H9 (cell line): ENCODE results near the gene ERGIC3. TPM values are rescaled to one million over a fixed set of nuclear protein-coding genes. Genes with fewer than 3 reads are reported as not detected.

ENCODE experiments used
- DNase-seq: peaks from one replicate; pipeline ENCODE4 v3.0.0-alpha.2; 2017
- H2AFZ ChIP-seq: one replicate; pipeline ENCODE4 v1.6.1; 2013; ENCODE audit warnings: mild to moderate bottlenecking, low read length, control low read depth, moderate library complexity
- H2AK5ac ChIP-seq: 2 replicates; pipeline ENCODE4 v1.6.1; 2013; ENCODE audit warnings: low read length, control low read depth, mixed read lengths; ENCODE audit not compliant: insufficient read length
- H2BK120ac ChIP-seq: one replicate; pipeline ENCODE4 v1.6.1; 2013; ENCODE audit warnings: low read depth, mild to moderate bottlenecking, low read length, control low read depth, inconsistent platforms; ENCODE audit not compliant: poor library complexity, severe bottlenecking
- H2BK12ac ChIP-seq: 2 replicates; pipeline ENCODE4 v1.6.1; 2013; ENCODE audit warnings: low read length, control low read depth, mixed read lengths, low read depth; ENCODE audit not compliant: insufficient read length
- H2BK15ac ChIP-seq: 2 replicates; pipeline ENCODE4 v1.6.1; 2013; ENCODE audit warnings: low read depth, low read length, control low read depth
- H2BK20ac ChIP-seq: one replicate; pipeline ENCODE4 v1.6.1; 2013; ENCODE audit warnings: low read depth, mild to moderate bottlenecking, low read length, control low read depth, inconsistent platforms; ENCODE audit not compliant: poor library complexity, severe bottlenecking
- H2BK5ac ChIP-seq: 2 replicates; pipeline ENCODE4 v1.6.1; 2013; ENCODE audit warnings: low read length, control low read depth, mixed read lengths; ENCODE audit not compliant: insufficient read length
- H3K14ac ChIP-seq: 2 replicates; pipeline ENCODE4 v1.6.1; 2013; ENCODE audit warnings: low read length, control low read depth; ENCODE audit not compliant: insufficient read depth
- H3K18ac ChIP-seq: 2 replicates; pipeline ENCODE4 v1.6.1; 2013; ENCODE audit warnings: low read depth, mild to moderate bottlenecking, mixed read lengths, low read length, control low read depth; ENCODE audit not compliant: insufficient read length
- H3K23ac ChIP-seq: 2 replicates; pipeline ENCODE4 v1.6.1; 2013; ENCODE audit warnings: low read length, control low read depth, mixed read lengths, low read depth; ENCODE audit not compliant: insufficient read length
- H3K23me2 ChIP-seq: 2 replicates; pipeline ENCODE4 v1.6.1; 2013; ENCODE audit warnings: low read depth, mild to moderate bottlenecking, mixed read lengths, low read length, control low read depth; ENCODE audit not compliant: insufficient read length, poor library complexity, severe bottlenecking
- H3K27ac ChIP-seq: 2 replicates; pipeline ENCODE4 v1.5.1; 2013; ENCODE audit warnings: low read length, control low read depth, mixed read lengths, low read depth; ENCODE audit not compliant: insufficient read length
- H3K27me3 ChIP-seq: 2 replicates; pipeline ENCODE4 v1.6.1; 2013; ENCODE audit warnings: low read length, control low read depth, inconsistent platforms; ENCODE audit not compliant: insufficient read depth
- H3K4ac ChIP-seq: 2 replicates; pipeline ENCODE4 v1.6.1; 2013; ENCODE audit warnings: low read depth, mild to moderate bottlenecking, control low read depth, inconsistent platforms, low read length, moderate library complexity
- H3K4me1 ChIP-seq: 2 replicates; pipeline ENCODE4 v1.6.1; 2013; ENCODE audit warnings: low read length, control low read depth, inconsistent platforms; ENCODE audit not compliant: insufficient read depth
- H3K4me2 ChIP-seq: 2 replicates; pipeline ENCODE4 v1.6.1; 2013; ENCODE audit warnings: low read length, control low read depth, mixed read lengths; ENCODE audit not compliant: insufficient read length, insufficient read depth
- H3K56ac ChIP-seq: 2 replicates; pipeline ENCODE4 v1.6.1; 2013; ENCODE audit warnings: low read depth, mild to moderate bottlenecking, mixed read lengths, low read length, control low read depth; ENCODE audit not compliant: insufficient read length
- H3K79me1 ChIP-seq: 2 replicates; pipeline ENCODE4 v1.6.1; 2013; ENCODE audit warnings: low read depth, mild to moderate bottlenecking, moderate library complexity, low read length, control low read depth, inconsistent platforms; ENCODE audit not compliant: insufficient read depth, poor library complexity, severe bottlenecking
- H3K79me2 ChIP-seq: 2 replicates; pipeline ENCODE4 v1.6.1; 2013; ENCODE audit warnings: low read length, control low read depth, inconsistent platforms; ENCODE audit not compliant: insufficient read depth
- H3K9ac ChIP-seq: 2 replicates; pipeline ENCODE4 v1.6.1; 2013; ENCODE audit warnings: low read length, control low read depth, mixed read lengths; ENCODE audit not compliant: insufficient read length; ENCODE audit errors: extremely low read depth
- H3K9me3 ChIP-seq: one replicate; pipeline ENCODE4 v1.6.1; 2013; ENCODE audit warnings: low read depth, low read length, inconsistent platforms; ENCODE audit not compliant: control insufficient read depth
- H3T11ph ChIP-seq: one replicate; pipeline ENCODE4 v1.6.1; 2013; ENCODE audit warnings: mild to moderate bottlenecking, low read length, control low read depth, inconsistent platforms
- H4K20me1 ChIP-seq: one replicate; pipeline ENCODE4 v1.6.1; 2013; ENCODE audit not compliant: control insufficient read depth, insufficient read length, insufficient read depth
- H4K5ac ChIP-seq: 2 replicates; pipeline ENCODE4 v1.6.1; 2013; ENCODE audit warnings: low read depth, mild to moderate bottlenecking, mixed read lengths, low read length, control low read depth; ENCODE audit not compliant: insufficient read length
- H4K8ac ChIP-seq: replicated peaks from 2 replicates; pipeline ENCODE4 v1.6.1; 2013; ENCODE audit warnings: low read length, control low read depth, mixed read lengths, low read depth; ENCODE audit not compliant: insufficient read length
- H4K91ac ChIP-seq: 2 replicates; pipeline ENCODE4 v1.6.1; 2013; ENCODE audit warnings: low read depth, mild to moderate bottlenecking, moderate library complexity, mixed read lengths, low read length, control low read depth; ENCODE audit not compliant: insufficient read length
- H3K27ac Mint-ChIP-seq, 3 experiments: 2 replicates in 2 of 3; 3 replicates in 1 of 3; pipeline ENCODE4 v1.8.0; 2020 to 2021; ENCODE audit warnings: mixed read lengths in 3 of 3, mild to moderate bottlenecking in 1 of 3, moderate library complexity in 1 of 3
- H3K27me3 Mint-ChIP-seq: 2 replicates; pipeline ENCODE4 v1.8.0; 2021; ENCODE audit warnings: low read depth, mild to moderate bottlenecking, moderate library complexity, mixed read lengths
- H3K36me3 Mint-ChIP-seq, 3 experiments: 2 replicates in 2 of 3; 3 replicates in 1 of 3; pipeline ENCODE4 v1.8.0; 2020 to 2021; ENCODE audit warnings: low read depth in 3 of 3, mixed read lengths in 3 of 3; ENCODE audit not compliant: insufficient read depth in 1 of 3
- H3K4me1 Mint-ChIP-seq, 2 experiments: 2 replicates each; pipeline ENCODE4 v1.8.0; 2020; ENCODE audit warnings: mixed read lengths in 2 of 2
- H3K4me3 Mint-ChIP-seq, 2 experiments: 2 replicates in 1 of 2; 3 replicates in 1 of 2; pipeline ENCODE4 v1.8.0; 2020 to 2021; ENCODE audit warnings: mild to moderate bottlenecking in 2 of 2, mixed read lengths in 2 of 2, moderate library complexity in 1 of 2
- H3K9me3 Mint-ChIP-seq, 2 experiments: 2 replicates in 1 of 2; 3 replicates in 1 of 2; pipeline ENCODE4 v1.8.0; 2020; ENCODE audit warnings: mild to moderate bottlenecking in 2 of 2, mixed read lengths in 2 of 2, moderate library complexity in 1 of 2
- WGBS: extraction: QIAGEN DNeasy Blood & Tissue Kit; methylation state at CpG from one replicate; pipeline ENCODE4 v1.1.7; 2013; ENCODE audit warnings: missing lambda C conversion rate, low lambda C conversion rate, mixed read lengths; ENCODE audit not compliant: insufficient read length; ENCODE audit errors: extremely low coverage; 5-methylcytosine and 5-hydroxymethylcytosine counted together
- total RNA-seq: library from RNA; stranded (reverse); gene quantifications from 2 replicates; pipeline ENCODE4 v1.2.1, GENCODE V29; 2021
- TF ChIP-seq, protein P1 (sequence below): fragments of 200-600 bp; sonication (generic); conservative IDR thresholded peaks from 3 replicates; pipeline ENCODE4 v1.8.0; 2021; ENCODE audit warnings: antibody characterized with exemption, mild to moderate bottlenecking

ERGIC3 gene
- total RNA-seq, 1 experiment from 2014 or later: 188 TPM

DNA sequence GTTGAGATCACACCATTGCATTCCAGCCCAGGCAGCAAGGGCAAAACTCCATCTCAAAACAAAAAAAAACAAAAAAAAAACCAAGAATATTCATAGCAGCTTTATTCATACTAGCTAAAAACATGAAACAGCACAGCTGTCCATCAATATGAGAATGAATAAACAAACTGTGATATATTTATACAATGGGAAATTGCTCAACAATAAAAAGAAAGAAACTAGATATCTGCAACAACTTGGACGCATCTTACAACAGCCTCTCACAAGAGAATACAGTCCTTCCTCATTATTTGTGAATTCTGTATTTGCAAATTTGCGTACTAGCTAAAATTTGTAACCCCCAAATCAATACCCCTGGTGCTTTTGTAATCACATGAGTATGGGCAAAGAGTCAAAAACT is 45.6 kb downstream of the ERGIC3 start:
- H2BK12ac ChIP-seq: no peak overlapping the region
- H3K4me1 ChIP-seq: no peaks in the 10 kb centered on the region
- no peak overlapping the region for H3K4ac ChIP-seq
- no peak overlapping the region for H4K8ac ChIP-seq
- H4K5ac ChIP-seq: no peak overlapping the region
- H3K4me2 ChIP-seq: no peak overlapping the region
- no peak overlapping the region for H3K18ac ChIP-seq
- H3K27me3 ChIP-seq: no peaks in the 10 kb centered on the region
- H4K91ac ChIP-seq: no peak overlapping the region
- DNase-seq: no peak
- no peaks in the 10 kb centered on the region for H3K9me3 ChIP-seq
- no peaks in the 10 kb centered on the region for H3K79me2 ChIP-seq
- no peak overlapping the region for H3T11ph ChIP-seq
- H2BK15ac ChIP-seq: no peak overlapping the region
- no CpG with 5 or more reads among the region's 2 CpGs for WGBS
- TF ChIP-seq, protein P1, sequence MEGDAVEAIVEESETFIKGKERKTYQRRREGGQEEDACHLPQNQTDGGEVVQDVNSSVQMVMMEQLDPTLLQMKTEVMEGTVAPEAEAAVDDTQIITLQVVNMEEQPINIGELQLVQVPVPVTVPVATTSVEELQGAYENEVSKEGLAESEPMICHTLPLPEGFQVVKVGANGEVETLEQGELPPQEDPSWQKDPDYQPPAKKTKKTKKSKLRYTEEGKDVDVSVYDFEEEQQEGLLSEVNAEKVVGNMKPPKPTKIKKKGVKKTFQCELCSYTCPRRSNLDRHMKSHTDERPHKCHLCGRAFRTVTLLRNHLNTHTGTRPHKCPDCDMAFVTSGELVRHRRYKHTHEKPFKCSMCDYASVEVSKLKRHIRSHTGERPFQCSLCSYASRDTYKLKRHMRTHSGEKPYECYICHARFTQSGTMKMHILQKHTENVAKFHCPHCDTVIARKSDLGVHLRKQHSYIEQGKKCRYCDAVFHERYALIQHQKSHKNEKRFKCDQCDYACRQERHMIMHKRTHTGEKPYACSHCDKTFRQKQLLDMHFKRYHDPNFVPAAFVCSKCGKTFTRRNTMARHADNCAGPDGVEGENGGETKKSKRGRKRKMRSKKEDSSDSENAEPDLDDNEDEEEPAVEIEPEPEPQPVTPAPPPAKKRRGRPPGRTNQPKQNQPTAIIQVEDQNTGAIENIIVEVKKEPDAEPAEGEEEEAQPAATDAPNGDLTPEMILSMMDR: no peak
- no peak overlapping the region for H3K23ac ChIP-seq
- no peak overlapping the region for H3K27ac ChIP-seq
- no peaks in the 10 kb centered on the region for H3K79me1 ChIP-seq
- Mint-ChIP-seq H3K27me3 (no peaks in the 10 kb centered on the region), H3K4me1 (peaks cover 0 to 4% of the 10 kb centered on the region in 2 experiments; a peak in 2 of 4 replicates), H3K9me3 (no peaks in the 10 kb centered on the region; a peak in 1 of 5 replicates), H3K27ac (no peak overlapping the region), H3K36me3 (peaks cover 0 to 1% (median 0%) of the 10 kb centered on the region in 3 experiments; a peak in 1 of 7 replicates), H3K4me3 (no peak overlapping the region)
- H2AFZ ChIP-seq: no peak overlapping the region
- H4K20me1 ChIP-seq: no peaks in the 10 kb centered on the region
- H2BK5ac ChIP-seq: no peak overlapping the region
- H2AK5ac ChIP-seq: no peak overlapping the region
- no peaks in the 10 kb centered on the region for H3K23me2 ChIP-seq
- no peak overlapping the region for H3K9ac ChIP-seq
- no peak overlapping the region for H3K14ac ChIP-seq
- no peak overlapping the region for H2BK20ac ChIP-seq
- no peak overlapping the region for H3K56ac ChIP-seq
- no peak overlapping the region for H2BK120ac ChIP-seq
